BE2C (cell line): ENCODE results near the gene SLC26A2.
"Not testable (repeated sequence)": the region's sequence is repeated elsewhere in the genome, so short reads cannot be mapped to it uniquely, and the experiment has no call there.

ENCODE experiments used
- DNase-seq: peaks from one replicate; pipeline ENCODE4 v3.0.0-alpha.2; 2020
- H3K27me3 ChIP-seq: fragments of 250-450 bp; sonication (Bioruptor Pico); 2 replicates; pipeline ENCODE4 v1.5.1; 2020; ENCODE audit warnings: mild to moderate bottlenecking
- H3K36me3 ChIP-seq: fragments of 250-450 bp; sonication (Bioruptor Pico); 2 replicates; pipeline ENCODE4 v1.5.1; 2020; ENCODE audit warnings: mild to moderate bottlenecking
- H3K4me1 ChIP-seq: fragments of 250-450 bp; sonication (Bioruptor Pico); 2 replicates; pipeline ENCODE4 v1.5.1; 2020
- H3K4me3 ChIP-seq: 2 replicates; pipeline ENCODE4 v1.5.1; 2011; ENCODE audit warnings: low read depth, low read length
- H3K9me3 ChIP-seq: fragments of 250-450 bp; sonication (Bioruptor Pico); 2 replicates; pipeline ENCODE4 v1.5.1; 2020
- CTCF ChIP-seq: IDR thresholded peaks from 2 replicates; pipeline ENCODE4 v1.5.1; 2012; ENCODE audit warnings: mild to moderate bottlenecking, low read depth, low read length

Gene SLC26A2

GRCh38 chr5:149940077-149940574 is 20.4 kb upstream of the SLC26A2 start:
- DNase-seq = no peak
- H3K4me3 ChIP-seq = no peak overlapping the region
- H3K4me1 ChIP-seq = no peaks in the 10 kb centered on the region
- no peaks in the 10 kb centered on the region for H3K9me3 ChIP-seq
- H3K27me3 ChIP-seq = no peaks in the 10 kb centered on the region
- TF ChIP-seq CTCF = no peak
- H3K36me3 ChIP-seq = no peaks in the 10 kb centered on the region

GRCh38 chr5:149940941-149941644 is 19.5 kb upstream of the SLC26A2 start:
- no peak for TF ChIP-seq CTCF
- no peak overlapping the region for H3K4me3 ChIP-seq
- H3K36me3 ChIP-seq = no peaks in the 10 kb centered on the region
- H3K9me3 ChIP-seq = no peaks in the 10 kb centered on the region
- no peak for DNase-seq
- no peaks in the 10 kb centered on the region for H3K4me1 ChIP-seq
- no peaks in the 10 kb centered on the region for H3K27me3 ChIP-seq

- no peak for TF ChIP-seq CTCF
- H3K9me3 ChIP-seq = no peaks in the 10 kb centered on the region
- no peaks in the 10 kb centered on the region for H3K4me1 ChIP-seq
- no peaks in the 10 kb centered on the region for H3K36me3 ChIP-seq
- DNase-seq = no peak
- no peak overlapping the region for H3K4me3 ChIP-seq
- no peaks in the 10 kb centered on the region for H3K27me3 ChIP-seq
Measured at GRCh38 chr5:149941795-149942194, 18.8 kb upstream of the SLC26A2 start.

- no peaks in the 10 kb centered on the region for H3K36me3 ChIP-seq
- H3K4me3 ChIP-seq = no peak overlapping the region
- no peaks in the 10 kb centered on the region for H3K4me1 ChIP-seq
- no peaks in the 10 kb centered on the region for H3K9me3 ChIP-seq
- DNase-seq = no peak
- TF ChIP-seq CTCF = no peak
- no peaks in the 10 kb centered on the region for H3K27me3 ChIP-seq
Measured at GRCh38 chr5:149942199-149942598, 18.4 kb upstream of the SLC26A2 start.

GRCh38 chr5:149942741-149943169 is 17.8 kb upstream of the SLC26A2 start:
- not testable (repeated sequence) for DNase-seq, H3K4me1 ChIP-seq, H3K36me3 ChIP-seq, H3K9me3 ChIP-seq, H3K27me3 ChIP-seq, H3K4me3 ChIP-seq

GRCh38 chr5:149943177-149943949 is 17.2 kb upstream of the SLC26A2 start:
- H3K4me1 ChIP-seq, DNase-seq, H3K4me3 ChIP-seq: not testable (repeated sequence)

GRCh38 chr5:149944666-149945065 is 15.9 kb upstream of the SLC26A2 start, which contains the start of gene PDE6A:
Gene PDE6A (minus strand): TSS chr5:149944793. CDS start chr5:149944673, 120 bp downstream.
- H3K4me3 ChIP-seq = no peak within 1 kb of the TSS
- DNase-seq = no peak
- H3K36me3 ChIP-seq = no peaks in the 10 kb centered on the region
- H3K9me3 ChIP-seq = no peaks in the 10 kb centered on the region
- TF ChIP-seq CTCF = no peak
- no peaks in the 10 kb centered on the region for H3K4me1 ChIP-seq
- H3K27me3 ChIP-seq = no peaks in the 10 kb centered on the region

More at GRCh38 chr5:149943177-149943949, 17.2 kb upstream of the SLC26A2 start:
- H3K9me3 ChIP-seq, H3K27me3 ChIP-seq, H3K36me3 ChIP-seq: not testable (repeated sequence)
